Activated naive CD8-positive, alpha-beta T cell treated with anti-CD3 and anti-CD28 coated beads, Interleukin-2, amount 10 ng/mL, durations not matched to agents 7 days and 5 days (primary cell): ENCODE measurements around the gene KRTAP10-9. TPM values are rescaled to one million over a fixed set of nuclear protein-coding genes. Genes with fewer than 3 reads are reported as not detected.
A peak's percentile ranks its signal among the peaks of the same experiment; 100 is the strongest.
"Not testable (repeated sequence)": the region's sequence is repeated elsewhere in the genome, so short reads cannot be mapped to it uniquely, and the experiment has no call there.

Source experiments
- ATAC-seq: fragments of 150-1000 bp; cut with Tn5 transposase; one replicate; pipeline ENCODE4 v1.10.0; 2021; ENCODE audit warnings: low read depth, moderate library complexity
- POLR2A ChIA-PET: fragments of 350-600 bp; sonication (Branson Sonifier 250); formaldehyde crosslinking; loops from one replicate; lab custom pipeline; 2021; ENCODE audit warnings: antibody characterized with exemption; lab: Charles Lee
- DNase-seq: peaks from one replicate; pipeline ENCODE4 v3.0.0; 2021
- H3K27ac Mint-ChIP-seq: one replicate; pipeline ENCODE4 v1.8.0; 2022; ENCODE audit warnings: mild to moderate bottlenecking, mixed read lengths
- H3K27me3 Mint-ChIP-seq: one replicate; pipeline ENCODE4 v1.8.0; 2022; ENCODE audit warnings: mild to moderate bottlenecking, moderate library complexity, mixed read lengths
- H3K36me3 Mint-ChIP-seq: one replicate; pipeline ENCODE4 v1.8.0; 2021; ENCODE audit warnings: mild to moderate bottlenecking, mixed read lengths
- H3K4me1 Mint-ChIP-seq: one replicate; pipeline ENCODE4 v1.8.0; 2021; ENCODE audit warnings: mixed read lengths
- H3K4me3 Mint-ChIP-seq: one replicate; pipeline ENCODE4 v1.8.0; 2022; ENCODE audit warnings: mild to moderate bottlenecking, moderate library complexity, mixed read lengths
- H3K9me3 Mint-ChIP-seq: one replicate; pipeline ENCODE4 v1.8.0; 2021; ENCODE audit warnings: mixed read lengths
- total RNA-seq, 2 experiments: library from RNA; stranded (reverse); gene quantifications; one replicate each; pipeline ENCODE4 v1.2.3, GENCODE V29; 2021

KRTAP10-9 gene
- total RNA-seq, 2 experiments from 2014 or later = not detected

DNA sequence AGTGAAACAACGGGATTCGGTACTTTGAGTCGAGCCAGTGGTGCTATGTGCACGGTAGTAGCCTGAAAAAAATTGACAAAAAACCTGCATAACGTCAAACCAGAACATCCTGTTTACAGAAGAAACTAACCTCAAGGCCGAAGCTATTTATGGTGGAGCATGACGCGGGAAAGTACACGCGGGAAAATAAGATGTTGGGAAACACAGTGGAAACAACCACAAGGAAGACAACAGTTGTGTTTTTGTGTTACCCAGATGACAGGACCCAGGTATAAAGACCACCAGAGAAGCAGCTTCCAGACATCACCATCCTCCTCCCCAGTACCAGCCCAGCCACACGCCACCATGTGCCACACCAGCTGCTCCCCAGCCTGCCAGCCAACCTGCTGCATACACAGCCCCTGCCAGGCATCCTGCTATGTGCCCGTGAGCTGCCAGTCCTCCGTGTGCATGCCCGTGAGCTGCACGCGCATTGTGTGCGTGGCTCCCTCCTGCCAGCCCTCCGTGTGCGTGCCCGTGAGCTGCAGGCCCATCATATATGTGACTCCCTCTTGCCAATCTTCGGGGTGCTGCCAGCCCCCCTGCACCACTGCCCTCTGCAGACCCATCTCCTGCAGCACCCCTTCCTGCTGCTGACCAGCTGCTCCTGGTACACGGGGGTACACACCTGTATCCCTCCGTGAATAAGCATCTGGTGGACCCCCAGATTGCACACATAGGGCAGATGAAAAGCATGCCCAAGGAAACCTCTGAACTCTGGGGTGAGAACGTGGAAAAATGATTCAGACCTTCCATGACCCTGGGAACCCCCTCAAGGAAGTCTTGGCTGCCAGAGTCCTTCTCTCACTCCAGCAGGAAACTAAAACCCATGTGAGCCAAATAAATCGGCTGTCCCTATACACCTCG, 31.0 kb downstream of the KRTAP10-9 start, which contains the start of gene KRTAP12-3:
KRTAP12-3 (plus strand) TSS at position 298 of the 906 bp plus-strand sequence; CDS start at position 346, 48 bp downstream.
- H3K4me3 Mint-ChIP-seq = peak within 1 kb of the TSS; percentile 65
- POLR2A ChIA-PET = interaction anchor here (0.8 to 1.4 kb wide), 6 partner anchors 13 to 304 kb away, joined by 3 to 8 read pairs (median 4); partner anchors contain the start of genes PTTG1IP and TRPM2
- H3K9me3 Mint-ChIP-seq = peaks cover 51% of the 10 kb centered on the region
- ATAC-seq (peak; percentile 73), DNase-seq (peak; percentile 52)
- peaks cover 55% of the 10 kb centered on the region for H3K36me3 Mint-ChIP-seq
- peak within 1 kb of the TSS; percentile 90 for H3K27ac Mint-ChIP-seq
- peaks cover 6% of the 10 kb centered on the region for H3K27me3 Mint-ChIP-seq
- H3K4me1 Mint-ChIP-seq = peaks cover 38% of the 10 kb centered on the region

DNA sequence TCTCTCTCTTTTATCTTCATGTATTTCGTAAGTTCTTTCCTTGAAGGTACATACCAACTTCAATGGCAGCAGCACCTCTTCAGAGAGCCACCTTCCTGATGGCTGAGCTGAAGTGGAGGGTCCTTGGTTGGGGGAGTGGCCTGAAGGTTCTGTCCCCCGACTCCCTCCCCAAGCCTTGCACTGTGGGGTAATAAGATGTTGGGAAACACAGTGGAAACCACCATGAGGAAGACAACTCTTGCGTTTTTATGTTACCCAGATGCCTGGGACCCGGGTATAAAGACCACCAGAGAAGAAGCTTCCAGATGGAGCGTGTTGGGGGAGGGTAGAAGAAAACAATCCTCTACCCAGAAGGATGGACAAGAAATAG, 31.6 kb downstream of the KRTAP10-9 start:
- Mint-ChIP-seq H3K9me3 (peaks cover 48% of the 10 kb centered on the region), H3K36me3 (peaks cover 53% of the 10 kb centered on the region), H3K4me3 (peak overlapping the region; percentile 65), H3K4me1 (peaks cover 38% of the 10 kb centered on the region), H3K27ac (peak overlapping the region; percentile 90), H3K27me3 (peaks cover 10% of the 10 kb centered on the region)
- DNase-seq (no peak), ATAC-seq (no peak)
- POLR2A ChIA-PET = interaction anchor here (1.2 kb wide), 2 partner anchors 13 to 305 kb away, joined by 4 read pairs; partner anchors contain the start of gene TRPM2

DNA sequence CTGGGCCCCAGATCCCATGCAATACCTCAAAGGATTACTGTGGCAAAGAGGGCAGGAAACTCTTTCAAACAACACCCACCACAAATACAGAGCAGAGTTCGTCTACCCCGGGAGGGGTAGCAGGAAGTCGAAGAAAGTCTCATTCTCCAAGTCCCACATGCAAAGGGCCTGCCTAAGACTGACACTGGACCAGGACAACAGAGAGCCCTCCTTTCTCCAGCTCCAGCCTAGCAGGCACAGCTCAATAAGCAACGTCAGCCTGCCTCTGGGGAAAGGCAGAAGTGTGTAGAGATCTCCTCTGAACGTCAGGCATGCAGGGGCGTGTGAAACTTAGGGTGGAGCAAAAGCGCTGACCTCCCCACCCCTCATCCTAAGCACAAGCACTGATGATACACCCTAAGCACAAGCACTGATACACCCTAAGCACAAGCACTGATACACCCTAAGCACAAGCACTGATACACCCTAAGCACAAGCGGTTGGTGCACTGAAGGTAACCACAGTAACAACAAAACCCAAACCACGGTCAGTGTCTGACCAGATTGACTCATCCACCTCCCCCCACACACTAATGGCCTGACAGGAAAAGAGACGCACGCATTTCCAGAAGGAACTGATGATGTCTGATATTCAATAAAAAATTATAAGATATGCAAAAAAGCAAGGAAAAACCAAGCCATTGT, 32.2 kb downstream of the KRTAP10-9 start:
- H3K9me3 Mint-ChIP-seq = peaks cover 42% of the 10 kb centered on the region
- peaks cover 34% of the 10 kb centered on the region for H3K4me1 Mint-ChIP-seq
- H3K4me3 Mint-ChIP-seq = peak overlapping the region; percentile 65
- peaks cover 53% of the 10 kb centered on the region for H3K36me3 Mint-ChIP-seq
- DNase-seq (no peak), ATAC-seq (peak; percentile 62)
- H3K27me3 Mint-ChIP-seq = peaks cover 10% of the 10 kb centered on the region
- peak overlapping the region; percentile 90 for H3K27ac Mint-ChIP-seq
- POLR2A ChIA-PET = no interaction called here

DNA sequence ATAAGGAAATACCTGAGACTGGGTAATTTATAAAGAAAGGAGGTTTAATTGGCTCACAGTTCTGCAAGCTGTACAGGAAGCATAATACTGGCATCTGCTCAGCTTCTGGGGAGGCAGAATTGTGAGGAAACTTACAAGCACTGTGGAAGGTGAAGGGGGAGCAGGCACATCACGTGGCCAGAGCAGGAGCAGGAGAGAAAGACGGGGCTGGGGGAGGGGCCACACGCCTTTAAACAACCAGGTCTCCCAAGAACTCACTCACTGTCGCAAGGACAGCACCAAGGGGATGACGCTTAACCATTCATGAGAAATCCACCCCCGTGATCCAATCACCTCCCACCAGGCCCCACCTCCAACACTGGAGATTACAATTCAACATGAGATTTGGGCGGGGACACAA, 34.7 kb downstream of the KRTAP10-9 start:
- H3K36me3 Mint-ChIP-seq = peaks cover 47% of the 10 kb centered on the region
- H3K4me3 Mint-ChIP-seq, POLR2A ChIA-PET, H3K27ac Mint-ChIP-seq, DNase-seq, ATAC-seq: not testable (repeated sequence)
- peaks cover 10% of the 10 kb centered on the region for H3K27me3 Mint-ChIP-seq
- H3K9me3 Mint-ChIP-seq = peaks cover 35% of the 10 kb centered on the region
- H3K4me1 Mint-ChIP-seq = peaks cover 29% of the 10 kb centered on the region

DNA sequence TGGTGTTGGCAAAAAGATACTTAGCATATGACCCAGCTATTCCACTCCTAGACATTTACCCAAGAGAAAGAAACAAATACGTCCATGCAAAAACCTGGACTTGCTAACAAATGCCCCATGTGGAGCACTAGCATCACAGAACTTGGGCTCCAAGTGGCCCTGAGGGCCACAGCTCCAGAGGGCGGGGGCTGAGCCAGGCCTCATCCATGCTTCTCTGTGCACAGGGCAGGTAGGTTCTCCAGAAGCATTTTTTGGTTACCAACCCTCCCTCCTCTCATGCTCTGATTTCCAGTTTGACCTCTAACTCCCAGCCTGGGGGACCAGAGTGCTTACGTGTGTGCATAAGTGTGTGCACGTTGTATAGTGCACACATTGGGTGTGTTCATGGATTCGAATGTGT, 37.8 kb downstream of the KRTAP10-9 start:
- Mint-ChIP-seq H3K27ac (no peak overlapping the region), H3K4me3 (no peak overlapping the region), H3K4me1 (peaks cover 2% of the 10 kb centered on the region), H3K36me3 (peaks cover 17% of the 10 kb centered on the region), H3K27me3 (peaks cover 13% of the 10 kb centered on the region), H3K9me3 (peaks cover 29% of the 10 kb centered on the region)
- DNase-seq = no peak
- ATAC-seq = no peak
- POLR2A ChIA-PET = no interaction called here

DNA sequence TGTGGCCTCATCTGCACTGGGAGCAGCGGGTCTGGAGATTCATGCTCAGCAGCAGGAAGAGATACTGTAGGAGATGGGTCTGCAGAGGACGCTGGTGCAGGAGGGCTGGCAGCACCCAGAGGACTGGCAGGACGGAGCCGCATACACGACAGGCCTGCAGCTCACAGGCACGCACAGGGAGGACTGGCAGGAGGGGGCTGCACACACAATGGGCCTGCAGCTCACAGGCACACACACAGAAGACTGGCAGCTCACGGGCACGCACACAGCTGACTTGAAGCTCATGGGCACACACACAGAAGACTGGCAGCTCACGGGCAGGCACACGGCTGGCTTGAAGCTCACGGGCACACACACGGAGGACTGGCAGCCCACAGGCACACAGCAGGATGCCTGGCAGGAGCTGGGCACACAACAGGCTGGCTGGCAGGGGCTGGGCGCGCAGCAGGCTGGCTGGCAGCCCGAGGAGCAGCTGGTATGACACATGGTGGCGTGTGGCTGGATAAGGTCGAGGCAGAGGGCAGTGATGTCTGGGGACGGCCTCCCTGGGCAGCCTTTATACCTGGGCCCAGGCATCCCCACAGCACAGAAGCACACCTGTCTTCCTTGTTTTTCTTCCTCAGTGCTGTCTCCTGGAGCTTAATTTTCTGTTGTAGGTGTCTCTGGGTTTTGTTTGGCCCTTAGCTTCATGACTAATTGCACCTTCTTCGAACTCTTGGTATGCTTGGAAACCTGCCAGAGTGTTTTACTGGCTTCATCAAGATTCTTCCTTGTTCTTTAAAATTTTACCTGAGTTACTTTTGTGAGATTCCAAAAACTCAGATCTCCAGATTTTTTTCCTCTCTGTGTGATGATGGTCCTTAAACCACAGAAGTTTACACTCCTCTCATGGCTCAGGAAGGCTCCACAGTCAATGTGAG, 39.8 kb downstream of the KRTAP10-9 start, which contains the start of gene KRTAP12-2:
KRTAP12-2 (minus strand) TSS at position 527 of the 920 bp plus-strand sequence; CDS start at position 486, 41 bp downstream.
- peaks cover 9% of the 10 kb centered on the region for H3K36me3 Mint-ChIP-seq
- H3K4me3 Mint-ChIP-seq = no peak within 1 kb of the TSS
- H3K27ac Mint-ChIP-seq = peak within 1 kb of the TSS; percentile 28
- no peak for DNase-seq
- POLR2A ChIA-PET = no interaction called here
- ATAC-seq = no peak
- H3K27me3 Mint-ChIP-seq = peaks cover 13% of the 10 kb centered on the region
- no peaks in the 10 kb centered on the region for H3K4me1 Mint-ChIP-seq
- peaks cover 24% of the 10 kb centered on the region for H3K9me3 Mint-ChIP-seq

DNA sequence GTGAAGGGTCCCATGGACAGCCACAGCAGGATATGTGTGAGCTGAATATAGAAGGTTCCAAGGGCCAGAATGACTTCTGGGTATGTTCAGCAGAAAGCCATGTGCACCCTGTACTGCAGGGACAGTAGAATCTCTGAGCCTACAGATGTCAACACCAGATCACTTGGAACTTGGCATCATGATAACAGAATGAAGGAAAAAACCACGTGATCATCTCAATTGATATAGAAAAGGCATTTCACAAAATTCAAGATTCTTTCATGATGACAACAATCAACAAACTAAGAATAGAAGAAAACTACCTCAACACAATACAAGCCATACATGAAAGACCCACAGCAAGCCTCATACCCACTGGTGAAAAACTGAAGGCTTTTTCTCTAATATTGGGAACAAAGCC, 40.7 kb downstream of the KRTAP10-9 start:
- H3K27me3 Mint-ChIP-seq = peaks cover 9% of the 10 kb centered on the region
- peaks cover 16% of the 10 kb centered on the region for H3K9me3 Mint-ChIP-seq
- peaks cover 3% of the 10 kb centered on the region for H3K36me3 Mint-ChIP-seq
- no peak overlapping the region for H3K27ac Mint-ChIP-seq
- H3K4me3 Mint-ChIP-seq = no peak overlapping the region
- H3K4me1 Mint-ChIP-seq = no peaks in the 10 kb centered on the region
- ATAC-seq (no peak), DNase-seq (no peak)
- POLR2A ChIA-PET = no interaction called here

DNA sequence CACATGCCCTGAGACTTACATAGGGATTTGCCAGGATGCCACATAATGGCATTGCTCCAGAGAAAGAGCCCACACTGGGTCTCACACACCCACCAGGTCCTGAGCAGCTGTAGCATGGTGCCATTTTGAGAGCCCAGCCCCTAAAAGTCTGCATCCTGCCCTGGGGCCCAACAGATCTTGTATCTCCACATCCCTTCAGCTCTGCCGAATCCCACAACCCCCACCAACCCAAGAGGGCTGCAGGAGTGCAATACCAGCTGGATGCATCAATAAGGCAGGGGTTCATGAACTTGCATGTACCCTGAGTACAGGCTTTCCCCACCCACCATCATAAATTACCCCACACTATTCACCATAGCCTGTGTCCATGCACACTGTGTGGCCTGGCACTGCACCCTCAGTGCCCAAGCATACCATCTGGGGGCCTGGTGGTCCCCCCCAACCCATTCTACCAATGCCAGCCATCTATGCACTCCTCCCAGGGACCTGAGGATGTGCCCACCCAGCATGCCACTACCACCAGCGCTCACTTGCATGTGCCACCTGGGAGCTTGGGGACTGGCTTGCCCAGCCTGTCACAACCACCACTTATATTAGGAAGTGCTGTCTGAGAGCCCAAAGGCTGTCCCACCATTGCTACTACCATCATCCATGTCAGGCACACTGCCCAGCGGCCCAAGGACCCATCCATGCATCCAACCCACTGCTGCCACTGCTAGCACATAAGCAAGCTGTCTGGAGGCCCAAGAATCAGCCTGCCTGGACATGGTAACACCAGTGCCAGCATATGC, 43.9 kb downstream of the KRTAP10-9 start:
- Mint-ChIP-seq H3K27me3 (peaks cover 6% of the 10 kb centered on the region), H3K27ac (no peak overlapping the region), H3K4me3 (no peak overlapping the region), H3K4me1 (no peaks in the 10 kb centered on the region), H3K36me3 (peaks cover 2% of the 10 kb centered on the region), H3K9me3 (peaks cover 26% of the 10 kb centered on the region)
- POLR2A ChIA-PET = no interaction called here
- no peak for DNase-seq
- ATAC-seq = no peak

DNA sequence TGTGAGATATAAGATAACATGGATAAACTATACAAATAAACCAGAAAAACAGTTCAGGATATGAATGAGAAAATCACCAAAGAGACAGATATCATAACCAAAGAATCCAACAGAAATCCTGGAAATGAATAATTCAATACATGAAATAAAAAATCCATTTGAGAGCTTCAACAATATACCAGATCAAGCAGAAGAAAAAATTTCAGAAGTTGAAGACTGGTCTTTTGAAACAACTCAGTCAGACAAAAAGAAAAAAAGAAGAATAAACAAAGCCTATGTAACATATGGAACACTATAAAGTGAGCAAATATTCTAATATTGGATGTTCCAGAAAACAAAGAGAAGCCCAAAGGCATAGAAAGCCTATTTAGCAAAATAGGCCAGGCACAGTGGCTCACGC, 45.0 kb downstream of the KRTAP10-9 start:
- Mint-ChIP-seq H3K27me3 (peaks cover 8% of the 10 kb centered on the region), H3K27ac (no peak overlapping the region), H3K4me3 (no peak overlapping the region), H3K36me3 (peaks cover 2% of the 10 kb centered on the region), H3K4me1 (no peaks in the 10 kb centered on the region), H3K9me3 (peaks cover 28% of the 10 kb centered on the region)
- POLR2A ChIA-PET = no interaction called here
- DNase-seq (no peak), ATAC-seq (no peak)

DNA sequence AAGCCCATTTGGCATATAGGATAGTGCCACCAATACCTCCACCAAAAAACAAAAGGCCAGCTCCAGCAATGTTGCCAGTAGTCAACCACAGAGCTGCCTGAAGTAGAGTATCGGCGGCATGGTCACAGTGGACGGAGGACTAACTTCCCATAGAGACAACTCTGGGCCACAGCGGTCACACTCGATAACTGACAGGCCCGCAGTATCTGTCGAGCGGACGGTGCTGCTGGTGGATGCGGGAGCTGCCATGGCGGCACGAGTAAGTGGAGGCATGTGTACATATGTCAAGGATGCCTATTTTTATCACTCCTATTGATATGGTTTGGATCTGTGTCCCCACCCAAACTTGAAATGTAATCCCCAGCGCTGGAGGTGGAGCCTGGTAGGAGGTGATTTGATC, 51.0 kb downstream of the KRTAP10-9 start:
- Mint-ChIP-seq H3K36me3 (peaks cover 1% of the 10 kb centered on the region), H3K27ac (no peak overlapping the region)
- POLR2A ChIA-PET = no interaction called here

More for the DNA sequence above, 51.0 kb downstream of the KRTAP10-9 start:
- H3K9me3 Mint-ChIP-seq = peaks cover 11% of the 10 kb centered on the region
- H3K27me3 Mint-ChIP-seq = peaks cover 17% of the 10 kb centered on the region
- ATAC-seq = no peak
- DNase-seq = no peak
- H3K4me1 Mint-ChIP-seq = no peaks in the 10 kb centered on the region
- no peak overlapping the region for H3K4me3 Mint-ChIP-seq
